ENCODE data around the gene RBM39.
"Not testable (repeated sequence)": the region's sequence is repeated elsewhere in the genome, so short reads cannot be mapped to it uniquely, and the experiment has no call there.

Gene RBM39

DNA sequence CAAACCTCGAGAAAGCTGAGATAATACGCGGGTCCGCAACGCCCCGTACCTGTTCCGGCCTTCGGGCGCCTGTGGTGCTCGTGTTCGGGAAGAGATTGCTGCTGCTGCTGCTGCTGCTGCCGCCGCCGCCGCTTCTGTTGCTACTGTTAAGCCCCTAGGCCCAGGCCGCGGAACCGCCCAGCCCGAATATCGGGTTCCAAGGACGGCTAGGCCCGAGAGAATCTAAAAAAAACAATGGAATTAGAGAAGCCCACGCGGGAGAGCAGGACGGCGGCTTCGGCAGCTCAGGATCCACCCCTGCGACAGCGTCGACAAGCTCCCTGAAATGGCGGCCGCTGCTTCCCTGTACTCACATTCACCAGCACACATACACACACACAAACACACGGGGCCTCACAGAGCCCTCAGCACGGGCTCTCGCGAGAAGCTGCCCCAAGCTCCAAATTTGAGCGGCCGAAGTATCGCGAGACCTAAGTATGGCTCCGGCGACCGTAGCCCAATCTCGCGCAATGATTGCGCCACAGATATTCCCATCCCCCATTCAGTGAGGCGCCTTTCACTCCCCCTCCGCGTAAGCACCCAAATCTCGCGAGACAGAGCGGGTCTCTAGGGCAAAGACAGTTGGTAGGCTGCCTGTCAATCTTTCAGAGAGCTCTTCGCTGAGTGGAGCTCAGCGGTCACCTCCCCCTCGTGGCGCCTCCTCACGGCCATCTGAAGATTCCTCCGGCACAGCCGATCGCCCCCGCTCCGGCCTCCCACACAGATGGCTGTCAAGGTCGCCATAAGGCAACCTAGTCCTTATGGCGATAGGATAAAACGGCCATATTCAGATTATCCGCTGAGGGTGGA is at the start of gene RBM39:
Gene RBM39, minus strand, starts transcription at position 369 of the 849 bp plus-strand sequence. CDS start 1,386 bp downstream, outside the sequence.
- peak; percentile 99 for DNase-seq

DNA sequence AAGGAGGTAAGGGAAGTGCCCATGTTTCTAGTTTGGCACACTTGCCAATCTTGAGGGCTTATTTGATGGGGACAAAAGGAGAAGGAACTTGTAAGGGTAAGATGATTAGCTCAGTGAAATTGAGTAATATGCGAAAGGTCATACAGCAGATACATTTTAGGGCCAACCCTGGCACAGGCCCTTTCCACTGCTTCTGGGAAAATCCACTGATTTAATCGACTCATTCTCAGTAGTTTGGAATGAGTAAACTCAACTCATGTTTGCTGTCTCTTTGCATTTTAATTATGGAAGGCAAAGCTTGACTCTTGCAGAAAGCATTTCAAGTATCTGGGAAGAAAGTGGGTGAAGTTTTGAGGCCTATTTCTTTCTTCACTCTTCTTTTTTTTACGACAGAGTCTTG is 49.8 kb upstream of the RBM39 start:
- no peak for DNase-seq

DNA sequence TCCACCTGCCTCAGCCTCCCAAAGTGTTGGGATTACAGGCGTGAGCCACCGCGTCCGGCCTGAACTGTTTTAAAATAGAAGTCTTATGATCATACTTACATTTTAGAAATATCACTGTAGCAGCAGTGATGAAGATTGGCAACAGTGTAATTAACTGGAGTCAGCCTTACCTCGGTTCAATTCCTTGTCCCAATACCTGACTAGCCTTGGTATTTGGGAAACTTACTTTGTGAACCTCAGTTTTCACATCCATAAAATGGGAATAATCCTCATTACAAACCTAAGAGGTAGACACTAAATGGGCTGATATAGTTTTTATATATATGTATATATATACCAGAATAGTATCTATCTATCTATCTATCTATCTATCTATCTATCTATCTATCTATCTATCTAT is 49.0 kb upstream of the RBM39 start:
- DNase-seq, result no peak

DNA sequence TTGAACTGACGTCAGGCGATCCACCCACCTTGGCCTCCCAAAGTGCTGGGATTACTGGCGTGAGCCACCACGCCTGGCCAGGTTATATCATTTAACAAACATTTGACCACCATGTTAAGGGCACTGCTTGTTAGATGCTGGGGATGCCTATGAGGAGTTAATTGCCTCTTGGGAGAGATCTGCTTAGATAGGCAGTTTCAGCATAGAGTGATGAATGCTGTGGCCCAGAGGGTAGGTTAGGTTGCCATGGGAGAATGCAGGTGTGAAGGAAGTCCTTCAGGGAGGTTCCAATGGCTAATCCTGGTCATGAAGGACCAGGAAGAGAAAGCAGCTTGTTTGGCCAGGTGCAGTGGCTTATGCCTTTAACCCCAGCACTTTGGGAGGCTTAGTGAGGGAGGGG is 46.7 kb upstream of the RBM39 start:
- DNase-seq, result no peak

GRCh38 chr20:35785541-35785940 is 43.5 kb upstream of the RBM39 start:
- DNase-seq, result not testable (repeated sequence)

DNA sequence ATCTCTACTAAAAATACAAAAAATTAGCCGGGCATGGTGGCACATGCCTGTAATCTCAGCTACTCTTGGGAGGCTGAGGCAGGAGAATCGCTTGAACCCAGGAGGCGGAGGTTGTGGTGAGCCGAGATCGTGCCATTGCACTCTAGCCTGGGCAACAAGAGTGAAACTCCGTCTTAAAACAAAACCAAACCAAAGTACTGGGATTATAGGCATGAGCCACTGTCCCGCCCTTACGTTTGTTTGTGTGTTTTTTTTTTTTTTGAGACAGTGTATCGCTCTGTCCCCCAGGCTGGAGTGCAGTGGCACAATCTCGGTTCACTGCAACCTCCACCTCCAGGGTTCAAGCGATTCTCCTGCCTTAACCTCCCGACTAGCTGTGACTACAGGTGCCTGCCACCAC is 41.8 kb upstream of the RBM39 start:
- not testable (repeated sequence) for DNase-seq

GRCh38 chr20:35776513-35777101 is 34.5 kb upstream of the RBM39 start:
- DNase-seq, result no peak

- DNase-seq, result no peak
Observed at GRCh38 chr20:35774391-35774790, 32.3 kb upstream of the RBM39 start.

- peak; percentile 16 for DNase-seq
Observed at GRCh38 chr20:35773154-35773751, 31.2 kb upstream of the RBM39 start.

- no peak for DNase-seq
Observed at GRCh38 chr20:35772563-35773058, 30.6 kb upstream of the RBM39 start.

DNA sequence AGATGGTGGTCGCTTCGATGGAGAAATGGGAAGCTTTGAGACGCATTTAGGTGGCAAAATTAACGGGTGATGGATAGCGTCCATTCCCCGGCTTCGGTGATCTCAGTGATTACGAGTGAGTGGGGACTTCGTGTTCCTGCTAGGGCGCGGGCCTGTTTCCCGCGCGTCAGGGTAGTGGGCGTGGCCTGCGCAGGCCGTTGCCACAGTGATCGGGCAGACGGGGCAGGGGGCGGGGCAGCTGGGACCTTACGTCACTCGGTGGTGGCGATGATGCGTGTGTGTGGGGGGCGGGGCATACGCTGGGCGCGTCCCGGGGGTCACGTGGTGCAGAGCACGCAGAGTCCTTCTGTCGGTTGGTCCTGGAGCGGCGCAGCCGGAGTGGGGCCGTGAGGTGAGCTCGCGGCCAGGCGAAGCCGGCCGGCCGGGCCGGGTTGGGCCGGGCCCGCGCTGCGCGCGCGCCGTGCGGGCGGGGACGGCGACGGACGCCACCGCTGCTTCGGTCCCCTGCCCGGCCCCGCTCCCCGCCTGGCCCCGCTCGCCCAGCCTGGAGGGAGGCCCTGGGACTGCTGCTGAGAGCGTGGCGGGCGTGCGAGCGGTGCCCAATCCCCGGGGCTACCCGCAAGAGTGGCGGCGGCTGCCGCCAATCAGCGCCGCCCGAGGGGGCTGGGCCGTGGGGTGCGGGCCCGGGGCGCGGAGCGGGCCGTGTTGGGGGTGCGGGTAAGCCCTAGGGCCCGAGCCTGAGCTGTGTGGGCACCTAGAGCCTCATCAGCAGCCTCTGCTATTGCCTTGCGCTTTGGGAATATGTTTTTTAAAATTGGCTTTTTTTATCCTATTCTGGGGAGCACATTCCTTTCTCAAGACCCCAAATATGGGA is 29.9 kb upstream of the RBM39 start, which contains the start of gene PHF20:
Gene PHF20, plus strand, starts transcription at position 327 of the 874 bp plus-strand sequence. CDS start 29,508 bp downstream, outside the sequence.
- DNase-seq, result peak; percentile 98

GRCh38 chr20:35771367-35771688 is 29.3 kb upstream of the RBM39 start:
- no peak for DNase-seq

GRCh38 chr20:35768731-35769664 is 26.9 kb upstream of the RBM39 start:
- peak; percentile 33 for DNase-seq

DNA sequence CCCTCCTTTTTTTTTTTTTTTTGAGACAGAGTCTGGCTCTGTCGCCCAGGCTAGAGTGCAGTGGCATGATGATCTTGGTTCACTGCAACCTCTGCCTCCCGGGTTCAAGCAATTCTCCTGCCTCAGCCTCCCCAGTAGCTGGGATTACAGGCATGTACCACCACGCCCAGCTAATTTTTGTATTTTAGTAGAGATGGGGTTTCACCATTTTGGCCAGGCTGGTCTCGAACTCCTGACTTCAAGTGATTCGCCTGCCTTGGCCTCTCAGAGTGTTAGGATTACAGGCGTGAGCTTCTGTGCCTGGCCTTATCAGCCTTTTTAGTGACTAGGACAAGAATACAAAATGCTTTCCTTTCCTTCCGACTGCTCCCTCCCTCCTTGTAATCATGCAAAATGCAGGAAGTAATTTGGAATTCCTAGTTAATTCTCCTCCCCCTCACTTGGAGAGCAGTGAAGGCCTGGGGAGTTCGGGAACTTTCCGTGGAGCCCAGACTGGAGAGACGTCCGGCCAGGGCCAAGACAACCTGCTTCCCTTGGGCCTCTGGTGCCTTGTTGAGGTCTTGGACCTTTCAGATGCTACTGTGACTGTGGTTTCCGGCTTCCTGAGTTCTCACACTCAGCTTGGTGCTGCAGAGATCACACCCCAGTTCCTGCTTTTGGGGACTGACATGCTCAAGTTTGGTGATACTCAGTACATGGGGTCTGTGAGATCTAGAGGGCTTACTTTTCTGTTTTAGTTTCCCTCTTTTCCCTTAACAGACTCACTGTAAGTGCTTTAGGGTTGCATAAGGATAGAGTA is 25.8 kb upstream of the RBM39 start:
- peak; percentile 43 for DNase-seq

- DNase-seq, result no peak
Observed at GRCh38 chr20:35766843-35767242, 24.8 kb upstream of the RBM39 start.

GRCh38 chr20:35764936-35765335 is 22.9 kb upstream of the RBM39 start:
- not testable (repeated sequence) for DNase-seq

- no peak for DNase-seq
Observed at GRCh38 chr20:35762461-35762860, 20.4 kb upstream of the RBM39 start.

DNA sequence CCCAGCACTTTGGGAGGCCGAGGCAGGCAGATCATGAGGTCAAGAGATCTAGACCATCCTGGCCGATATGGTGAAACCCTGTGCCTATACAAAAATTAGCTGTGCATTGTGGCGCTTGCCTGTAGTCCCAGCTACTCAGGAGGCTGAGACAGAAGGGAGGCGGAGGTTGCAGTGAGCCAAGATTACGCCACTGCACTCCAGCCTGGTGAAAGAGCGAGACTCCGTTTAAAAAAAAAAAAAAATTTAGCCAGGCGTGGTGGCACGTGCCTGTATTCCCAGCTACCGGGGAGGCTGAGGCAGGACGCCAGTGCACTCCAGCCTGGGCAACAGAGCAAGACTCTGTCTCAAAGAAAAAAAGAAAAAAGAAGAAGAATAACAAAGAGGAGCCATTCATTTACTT is 19.5 kb upstream of the RBM39 start:
- not testable (repeated sequence) for DNase-seq

DNA sequence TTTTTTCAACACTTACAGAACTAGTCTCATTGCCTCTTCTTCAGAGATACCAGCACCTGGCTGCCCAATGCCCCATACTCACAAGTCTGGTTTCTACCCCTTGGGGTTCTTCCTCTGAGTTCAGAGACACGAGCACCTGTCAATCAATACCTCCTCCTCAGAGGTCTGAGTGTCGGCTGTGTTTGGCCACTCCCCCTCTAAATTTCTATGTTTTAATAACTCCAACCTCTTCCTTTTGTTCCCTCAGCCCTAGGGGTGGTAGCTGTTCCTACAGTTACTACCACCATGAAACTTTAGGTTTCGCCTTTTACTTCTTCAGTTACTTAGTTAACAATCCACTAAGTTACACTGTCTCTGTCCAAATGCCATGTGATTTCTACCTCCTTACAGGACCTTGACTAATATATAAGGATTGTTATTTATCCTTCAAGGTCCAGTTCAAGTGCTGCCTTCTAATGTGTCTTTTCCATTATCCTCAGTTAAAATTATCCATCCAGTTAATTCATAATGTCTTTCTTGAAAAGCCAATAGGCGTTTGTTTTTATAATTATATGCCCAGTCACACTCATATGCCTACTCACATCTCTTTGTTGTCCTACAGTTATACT is 15.1 kb upstream of the RBM39 start:
- no peak for DNase-seq

DNA sequence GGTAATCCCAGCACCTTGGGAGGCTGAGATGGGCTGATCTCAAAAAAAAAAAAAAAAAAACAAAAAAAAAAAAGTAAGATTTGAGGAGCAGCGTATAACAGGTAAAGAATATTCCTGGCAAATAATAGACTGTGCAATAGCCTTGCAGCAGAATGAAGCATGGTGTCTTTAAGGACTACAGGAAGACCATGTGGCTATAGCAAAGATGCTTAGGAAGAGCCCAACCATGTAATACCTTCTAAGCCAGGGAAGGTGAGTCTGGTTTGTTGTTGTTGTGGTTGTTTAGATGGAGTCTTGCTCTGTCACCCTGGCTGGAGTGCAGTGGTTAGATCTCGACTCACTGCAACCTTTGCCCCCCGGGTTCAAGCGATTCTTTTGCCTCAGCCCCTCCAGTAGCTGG is 14.3 kb upstream of the RBM39 start:
- DNase-seq, result no peak
